Stimulated activated effector memory CD8-positive, alpha-beta T cell treated with anti-CD3 and anti-CD28 coated beads, Interleukin-12 subunit alpha, Interleukin-12 subunit beta, amount 100 ng/mL, for 72 hours (primary cell): ENCODE data around the gene SHKBP1.
"Not testable (repeated sequence)": the region's sequence is repeated elsewhere in the genome, so short reads cannot be mapped to it uniquely, and the experiment has no call there.

Experiments used
- ATAC-seq: fragments of 150-1000 bp; cut with Tn5 transposase; 2 replicates; pipeline ENCODE4 v1.10.0; 2021
- DNase-seq, 2 donors: peaks; one replicate each; pipeline ENCODE4 v3.0.0; 2021 to 2022; ENCODE audit warnings: low spot score in 2 of 2
- H3K27ac Mint-ChIP-seq: one replicate; pipeline ENCODE4 v1.8.0; 2022; ENCODE audit warnings: mild to moderate bottlenecking, mixed read lengths
- H3K36me3 Mint-ChIP-seq: one replicate; pipeline ENCODE4 v1.8.0; 2022; ENCODE audit warnings: mild to moderate bottlenecking, mixed read lengths
- H3K4me1 Mint-ChIP-seq: one replicate; pipeline ENCODE4 v1.8.0; 2022; ENCODE audit warnings: mixed read lengths
- H3K4me3 Mint-ChIP-seq: one replicate; pipeline ENCODE4 v1.8.0; 2022; ENCODE audit warnings: mild to moderate bottlenecking, mixed read lengths
- H3K9me3 Mint-ChIP-seq: one replicate; pipeline ENCODE4 v1.8.0; 2022; ENCODE audit warnings: mixed read lengths

The SHKBP1 gene

DNA sequence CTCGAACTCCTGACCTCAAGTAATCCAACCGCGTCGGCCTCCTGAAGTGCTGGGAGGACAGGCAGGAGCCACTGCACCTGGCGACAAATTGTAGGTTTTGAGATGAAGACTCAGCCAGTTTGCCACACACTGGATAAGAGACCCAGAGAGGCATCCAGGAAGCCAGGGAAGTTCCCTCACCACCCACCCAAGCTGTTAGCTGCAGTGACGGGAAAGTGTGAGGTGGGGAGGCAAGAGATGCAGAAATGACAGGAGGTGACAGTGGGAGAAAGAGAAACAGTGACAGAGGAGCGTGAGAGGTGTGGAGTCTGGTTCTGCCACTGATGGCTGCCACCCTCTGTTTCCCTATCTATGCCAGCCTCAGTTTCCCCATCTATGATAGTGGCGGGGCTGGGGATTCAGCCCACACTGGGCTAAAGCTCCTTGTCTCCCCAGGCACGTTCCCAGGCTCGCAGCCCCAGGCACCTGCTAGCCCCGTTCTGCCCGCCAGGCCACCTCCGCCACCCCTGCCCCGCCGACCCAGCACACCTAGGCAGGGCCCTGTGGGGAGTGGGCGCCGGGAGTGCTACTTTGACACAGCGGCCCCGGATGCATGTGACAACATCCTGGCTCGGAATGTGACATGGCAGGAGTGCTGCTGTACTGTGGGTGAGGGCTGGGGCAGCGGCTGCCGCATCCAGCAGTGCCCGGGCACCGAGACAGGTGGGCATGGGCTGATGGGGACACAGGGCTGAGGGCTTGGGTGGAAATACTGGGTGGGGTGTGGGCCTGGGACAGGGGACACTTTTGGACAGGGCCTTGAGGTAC is 45.5 kb downstream of the SHKBP1 start:
- DNase-seq (no peak), ATAC-seq (no peak)
- peak overlapping the region; percentile 91 for H3K27ac Mint-ChIP-seq
- peaks cover 38% of the 10 kb centered on the region for H3K4me1 Mint-ChIP-seq
- H3K36me3 Mint-ChIP-seq = peaks cover 100% of the 10 kb centered on the region
- H3K4me3 Mint-ChIP-seq = no peak overlapping the region
- no peaks in the 10 kb centered on the region for H3K9me3 Mint-ChIP-seq

DNA sequence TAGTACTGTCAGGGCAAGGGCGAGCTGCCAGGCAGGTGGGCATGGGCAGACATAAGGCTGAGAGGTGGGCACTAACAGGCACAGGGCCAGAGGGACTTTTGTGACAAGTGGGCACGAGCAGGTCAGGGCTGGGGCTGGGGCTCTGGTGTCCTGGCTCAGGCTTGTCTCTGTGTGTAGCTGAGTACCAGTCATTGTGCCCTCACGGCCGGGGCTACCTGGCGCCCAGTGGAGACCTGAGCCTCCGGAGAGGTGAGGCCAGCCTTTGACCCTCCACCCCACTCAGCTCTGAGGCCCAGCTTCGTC is 46.1 kb downstream of the SHKBP1 start:
- no peaks in the 10 kb centered on the region for H3K9me3 Mint-ChIP-seq
- H3K27ac Mint-ChIP-seq = peak overlapping the region; percentile 91
- no peak overlapping the region for H3K4me3 Mint-ChIP-seq

GRCh38 chr19:40623403-40624251 is 47.0 kb downstream of the SHKBP1 start:
- peaks cover 100% of the 10 kb centered on the region for H3K36me3 Mint-ChIP-seq

More for the DNA sequence above, 46.1 kb downstream of the SHKBP1 start:
- Mint-ChIP-seq H3K36me3 (peaks cover 100% of the 10 kb centered on the region), H3K4me1 (peaks cover 38% of the 10 kb centered on the region)
- ATAC-seq = no peak
- no peak for DNase-seq

DNA sequence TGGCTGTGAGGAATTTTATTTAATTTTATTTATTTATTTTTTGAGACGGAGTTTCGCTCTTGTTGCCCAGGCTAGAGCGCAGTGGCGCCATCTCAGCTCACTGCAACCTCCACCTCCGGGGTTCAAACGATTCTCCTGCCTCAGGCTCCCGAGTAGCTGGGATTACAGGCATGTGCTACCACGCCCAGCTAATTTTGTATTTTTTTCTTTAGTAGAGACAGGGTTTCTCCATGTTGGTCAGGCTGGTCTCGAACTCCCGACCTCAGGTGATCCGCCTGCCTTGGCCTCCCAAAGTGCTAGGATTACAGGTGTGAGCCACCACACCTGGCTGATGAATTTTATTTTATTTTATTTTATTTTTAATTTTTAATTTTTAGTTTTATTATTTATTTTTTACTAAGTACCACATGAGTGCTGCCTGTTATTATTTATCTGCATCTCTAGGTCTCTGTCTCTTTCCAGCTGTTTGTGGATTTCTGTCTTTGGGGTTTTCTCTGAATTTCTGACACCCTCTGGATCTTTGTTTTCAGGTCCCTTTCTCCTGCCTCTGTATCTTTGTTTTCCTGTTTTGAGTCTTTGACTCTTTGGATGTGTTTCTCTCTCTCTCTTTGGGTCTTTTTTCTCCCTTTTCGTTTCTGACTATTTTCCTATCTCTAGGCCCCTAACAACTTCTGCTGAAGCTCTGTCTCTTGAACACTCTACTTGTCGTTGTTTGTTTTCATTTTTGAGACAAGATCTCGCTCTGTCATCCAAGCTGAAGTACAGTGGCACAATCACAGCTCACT is 47.9 kb downstream of the SHKBP1 start:
- peaks cover 31% of the 10 kb centered on the region for H3K4me1 Mint-ChIP-seq

More at GRCh38 chr19:40623403-40624251, 47.0 kb downstream of the SHKBP1 start:
- H3K4me1 Mint-ChIP-seq = peaks cover 38% of the 10 kb centered on the region
- no peaks in the 10 kb centered on the region for H3K9me3 Mint-ChIP-seq
- H3K4me3 Mint-ChIP-seq = no peak overlapping the region
- DNase-seq (no peak), ATAC-seq (peak; percentile 52)
- H3K27ac Mint-ChIP-seq = peak overlapping the region; percentile 23

GRCh38 chr19:40625406-40626120 is 48.9 kb downstream of the SHKBP1 start:
- peaks cover 100% of the 10 kb centered on the region for H3K36me3 Mint-ChIP-seq
- ATAC-seq (peak; percentile 25), DNase-seq (no peak)
- no peak overlapping the region for H3K4me3 Mint-ChIP-seq
- peaks cover 31% of the 10 kb centered on the region for H3K4me1 Mint-ChIP-seq
- peak overlapping the region; percentile 85 for H3K27ac Mint-ChIP-seq
- H3K9me3 Mint-ChIP-seq = no peaks in the 10 kb centered on the region

More for the DNA sequence above, 47.9 kb downstream of the SHKBP1 start:
- not testable (repeated sequence) for H3K9me3 Mint-ChIP-seq, ATAC-seq, DNase-seq, H3K4me3 Mint-ChIP-seq
- Mint-ChIP-seq H3K27ac (peak overlapping the region; percentile 85), H3K36me3 (peaks cover 100% of the 10 kb centered on the region)

GRCh38 chr19:40626918-40627317 is 50.2 kb downstream of the SHKBP1 start:
- no peak overlapping the region for H3K4me3 Mint-ChIP-seq
- no peak for DNase-seq
- H3K4me1 Mint-ChIP-seq = peaks cover 29% of the 10 kb centered on the region
- ATAC-seq = no peak
- H3K9me3 Mint-ChIP-seq = no peaks in the 10 kb centered on the region
- peaks cover 90% of the 10 kb centered on the region for H3K36me3 Mint-ChIP-seq
- peak overlapping the region; percentile 85 for H3K27ac Mint-ChIP-seq

DNA sequence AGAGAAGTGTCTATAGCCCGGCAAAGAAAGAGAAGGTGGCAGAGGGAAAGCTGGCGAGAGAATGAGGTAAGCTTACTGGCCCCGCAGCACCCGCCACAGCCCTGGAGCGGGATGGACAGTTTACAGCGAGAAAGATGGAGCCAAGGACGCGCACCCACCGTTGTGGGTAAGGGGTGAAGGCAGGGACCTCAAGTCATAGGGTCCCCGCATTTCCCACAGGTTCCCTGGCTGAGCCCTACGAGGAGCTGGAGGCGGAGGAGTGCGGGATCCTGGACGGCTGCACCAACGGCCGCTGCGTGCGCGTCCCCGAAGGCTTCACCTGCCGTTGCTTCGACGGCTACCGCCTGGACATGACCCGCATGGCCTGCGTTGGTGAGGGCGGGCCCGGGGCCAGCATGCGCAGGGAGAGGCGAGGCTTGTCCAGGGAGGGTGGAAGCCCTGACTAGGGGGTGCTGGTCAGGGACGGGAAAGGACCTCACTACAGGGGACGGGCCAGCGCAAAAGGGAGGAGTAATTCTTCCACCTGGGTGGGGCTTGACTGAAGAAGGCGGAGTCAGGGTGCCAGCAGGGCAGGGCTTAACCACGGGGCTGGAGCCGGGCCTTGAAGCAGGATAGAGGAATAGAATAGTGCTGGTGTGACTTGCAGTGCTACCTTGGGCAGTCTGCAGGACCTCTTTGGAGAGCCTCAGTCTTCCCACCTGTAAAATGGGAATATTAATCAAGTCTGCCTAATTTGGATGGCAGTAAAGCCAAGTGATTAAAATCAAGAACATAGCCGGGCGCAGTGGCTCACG is 51.0 kb downstream of the SHKBP1 start:
- Mint-ChIP-seq H3K4me1 (peaks cover 27% of the 10 kb centered on the region), H3K36me3 (peaks cover 82% of the 10 kb centered on the region), H3K27ac (peak overlapping the region; percentile 85), H3K4me3 (no peak overlapping the region), H3K9me3 (no peaks in the 10 kb centered on the region)
- no peak for DNase-seq
- no peak for ATAC-seq

DNA sequence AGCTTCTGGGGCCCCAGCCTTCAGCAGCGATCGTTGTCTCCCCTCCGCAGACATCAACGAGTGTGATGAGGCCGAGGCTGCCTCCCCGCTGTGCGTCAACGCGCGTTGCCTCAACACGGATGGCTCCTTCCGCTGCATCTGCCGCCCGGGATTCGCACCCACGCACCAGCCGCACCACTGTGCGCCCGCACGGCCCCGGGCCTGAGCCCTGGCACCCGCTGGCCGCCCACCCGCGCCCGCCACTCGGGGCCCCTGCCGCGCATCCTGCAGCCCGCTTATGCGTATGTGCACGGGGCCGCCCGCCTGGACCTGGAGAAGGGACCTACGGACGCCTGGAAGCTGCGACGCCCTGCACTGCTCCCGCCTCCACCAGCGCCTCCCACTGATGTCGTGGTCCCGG is 52.7 kb downstream of the SHKBP1 start:
- H3K9me3 Mint-ChIP-seq = no peaks in the 10 kb centered on the region
- H3K4me3 Mint-ChIP-seq = no peak overlapping the region
- H3K36me3 Mint-ChIP-seq = peaks cover 66% of the 10 kb centered on the region
- H3K27ac Mint-ChIP-seq = no peak overlapping the region
- H3K4me1 Mint-ChIP-seq = peaks cover 30% of the 10 kb centered on the region
- no peak for ATAC-seq
- DNase-seq = no peak

DNA sequence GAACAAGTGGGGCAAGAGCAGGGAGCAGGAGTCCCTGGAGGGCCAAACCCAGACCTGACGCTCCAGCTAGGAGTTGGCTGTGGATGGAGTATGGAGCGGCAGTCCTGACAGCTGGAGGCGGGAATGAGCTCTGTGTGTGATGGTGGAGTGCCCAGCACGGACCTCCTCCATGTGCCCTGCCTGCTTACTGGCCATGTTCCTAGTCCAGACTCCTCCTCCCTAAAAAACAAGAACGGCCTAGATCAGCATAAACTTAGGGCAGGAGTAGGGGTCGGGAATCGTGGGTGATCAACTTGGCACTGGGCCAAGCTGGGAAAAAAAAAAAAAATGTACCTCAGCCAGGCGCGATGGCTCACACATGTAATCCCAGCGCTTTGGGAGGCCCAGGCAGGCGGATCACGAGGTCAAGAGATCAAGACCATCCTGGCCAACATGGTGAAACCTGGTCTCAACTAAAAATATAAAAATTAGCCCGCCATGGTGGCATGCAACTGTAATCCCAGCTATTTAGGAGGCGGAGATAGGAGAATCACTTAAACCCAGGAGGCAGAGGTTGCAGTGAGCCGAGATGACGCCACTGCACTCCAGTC is 54.0 kb downstream of the SHKBP1 start:
- Mint-ChIP-seq H3K4me1 (peaks cover 23% of the 10 kb centered on the region), H3K36me3 (peaks cover 52% of the 10 kb centered on the region), H3K9me3 (no peaks in the 10 kb centered on the region), H3K4me3 (no peak overlapping the region), H3K27ac (no peak overlapping the region)
- DNase-seq (no peak), ATAC-seq (no peak)

- no peak overlapping the region for H3K27ac Mint-ChIP-seq
- no peak overlapping the region for H3K4me3 Mint-ChIP-seq
- peaks cover 34% of the 10 kb centered on the region for H3K36me3 Mint-ChIP-seq
- peaks cover 14% of the 10 kb centered on the region for H3K4me1 Mint-ChIP-seq
- no peak for DNase-seq
- H3K9me3 Mint-ChIP-seq = no peaks in the 10 kb centered on the region
- ATAC-seq = peak; percentile 52
Measured at GRCh38 chr19:40632311-40633036, 55.8 kb downstream of the SHKBP1 start.

- DNase-seq (no peak), ATAC-seq (no peak)
- Mint-ChIP-seq H3K27ac (peak overlapping the region; percentile 69), H3K9me3 (no peaks in the 10 kb centered on the region), H3K4me1 (peaks cover 14% of the 10 kb centered on the region), H3K36me3 (peaks cover 27% of the 10 kb centered on the region), H3K4me3 (no peak overlapping the region)
Measured at GRCh38 chr19:40633207-40633606, 56.5 kb downstream of the SHKBP1 start.

GRCh38 chr19:40638327-40638726 is 61.7 kb downstream of the SHKBP1 start:
- no peak overlapping the region for H3K4me3 Mint-ChIP-seq
- peaks cover 7% of the 10 kb centered on the region for H3K4me1 Mint-ChIP-seq
- no peak for ATAC-seq
- no peaks in the 10 kb centered on the region for H3K9me3 Mint-ChIP-seq
- H3K36me3 Mint-ChIP-seq = no peaks in the 10 kb centered on the region
- DNase-seq = no peak
- H3K27ac Mint-ChIP-seq = no peak overlapping the region

DNA sequence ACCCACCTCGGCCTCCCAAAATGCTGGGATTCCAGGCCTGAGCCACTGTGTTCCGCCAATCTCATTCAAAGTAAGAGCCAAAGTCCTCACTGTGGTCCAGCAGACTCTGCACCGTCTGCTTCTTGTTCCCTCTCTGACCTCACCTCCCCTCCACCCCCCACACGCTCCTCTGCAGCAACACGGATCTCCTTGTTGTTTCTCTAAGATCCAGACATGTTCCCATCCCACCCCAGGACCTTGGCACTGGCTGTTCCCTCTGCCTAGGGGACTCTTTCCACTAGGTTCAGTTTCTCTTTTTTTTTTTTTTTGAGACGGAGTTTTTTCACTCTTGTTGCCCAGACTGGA is 62.9 kb downstream of the SHKBP1 start:
- DNase-seq (no peak), ATAC-seq (no peak)
- no peaks in the 10 kb centered on the region for H3K9me3 Mint-ChIP-seq
- H3K4me3 Mint-ChIP-seq = no peak overlapping the region
- H3K36me3 Mint-ChIP-seq = no peaks in the 10 kb centered on the region
- H3K27ac Mint-ChIP-seq = no peak overlapping the region
- peaks cover 2% of the 10 kb centered on the region for H3K4me1 Mint-ChIP-seq
